ENCODE measurements around the gene F7. TPM values are rescaled to one million over a fixed set of nuclear protein-coding genes. Genes with fewer than 3 reads are reported as not detected.
"Not testable (repeated sequence)": the region's sequence is repeated elsewhere in the genome, so short reads cannot be mapped to it uniquely, and the experiment has no call there.

F7 gene
- total and polyA plus RNA-seq, 2 experiments from 2014 or later, result not detected

DNA sequence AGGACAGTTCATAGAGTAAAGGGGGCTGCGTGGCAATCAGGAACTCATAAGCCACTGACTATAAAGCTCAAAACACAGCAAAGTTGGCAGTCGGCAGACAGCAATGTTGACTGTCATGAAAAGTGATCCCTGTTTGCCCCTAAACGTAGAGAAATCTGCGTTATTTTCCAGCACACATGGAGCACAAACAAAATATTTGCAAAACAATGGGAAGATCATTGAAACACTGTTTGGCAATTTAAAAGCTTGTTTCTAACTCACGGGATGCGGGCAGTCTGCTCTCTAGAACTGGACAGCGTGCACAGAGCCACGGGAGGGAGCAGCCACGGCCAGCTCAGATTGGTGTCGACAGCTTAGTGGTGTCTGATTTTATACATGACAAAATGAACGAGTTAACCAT is 6.4 kb upstream of the F7 start:
- Histone ChIP-seq H3F3A (ENCODE audit: insufficient read depth) (no peaks in the 10 kb centered on the region), H4K20me1 (ENCODE audit: insufficient read depth) (no peaks in the 10 kb centered on the region), H3K9me3 (ENCODE audit: low read depth) (no peaks in the 10 kb centered on the region), H3K27me3 (replicated peaks; ENCODE audit: insufficient read depth) (peaks cover 31% of the 10 kb centered on the region), H2AFZ (no peak overlapping the region), H3K4me1 (ENCODE audit: insufficient read depth) (0 out of 2 replicates have a peak, but pooled peaks cover 7% of the 10 kb centered on the region), H3K79me2 (ENCODE audit: insufficient read depth) (no peaks in the 10 kb centered on the region), H3K4me3 (no peak overlapping the region), H3K27ac (no peak overlapping the region), H3K9ac (no peak overlapping the region), H3K36me3 (ENCODE audit: low read depth) (no peaks in the 10 kb centered on the region), H3K9me2 (ENCODE audit: insufficient read depth) (no peaks in the 10 kb centered on the region), H3K4me2 (ENCODE audit: unreplicated experiment) (no peak overlapping the region)
- TF ChIP-seq EZH2 (IDR thresholded peaks at IDR 0.05; ENCODE audit: insufficient read depth, poor library complexity, severe bottlenecking), result peak; percentile 43
- TF ChIP-seq EZH2phosphoT487 (IDR thresholded peaks at IDR 0.05; ENCODE audit: insufficient read depth, low read depth), result no peak
- in situ Hi-C loops (cut with MboI), result no loop called here
- no peak for DNase-seq
- 38 to 39% methylated on average over 11 of the region's 11 CpGs for WGBS, 2 experiments (ENCODE audit: low coverage in 1 of 2, low lambda C conversion rate in 2 of 2, missing lambda C conversion rate in 2 of 2)

DNA sequence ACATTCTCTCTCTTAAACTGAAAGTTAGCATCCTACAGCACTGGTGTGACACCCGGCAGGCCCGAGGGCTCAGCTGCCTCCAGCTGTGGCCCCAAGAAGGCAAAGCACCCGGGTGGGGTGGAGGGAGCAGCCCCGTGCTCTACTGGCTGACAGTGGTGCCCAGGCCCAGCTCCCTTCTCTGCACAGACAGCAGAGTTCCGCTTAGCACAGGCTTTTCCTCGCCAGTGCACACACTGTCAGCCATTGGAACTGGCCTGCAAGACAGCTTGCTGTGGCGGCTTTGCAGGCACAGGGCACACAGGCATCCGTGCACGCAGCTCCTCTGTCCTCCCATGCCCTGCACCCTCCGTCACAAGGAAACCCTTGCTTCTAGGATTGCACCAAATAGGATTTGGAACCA is 3.3 kb upstream of the F7 start:
- H3K4me2 ChIP-seq (ENCODE audit: unreplicated experiment); H3K36me3 ChIP-seq (ENCODE audit: low read depth); H2AFZ ChIP-seq; H3K4me3 ChIP-seq; H3K9me3 ChIP-seq (ENCODE audit: low read depth); in situ Hi-C loops (cut with MboI); H3K4me1 ChIP-seq (ENCODE audit: insufficient read depth); H3K79me2 ChIP-seq (ENCODE audit: insufficient read depth); H3K9ac ChIP-seq; H4K20me1 ChIP-seq (ENCODE audit: insufficient read depth); DNase-seq; H3K27ac ChIP-seq; H3K9me2 ChIP-seq (ENCODE audit: insufficient read depth); H3F3A ChIP-seq (ENCODE audit: insufficient read depth): not testable (repeated sequence)
- peaks cover 29% of the 10 kb centered on the region for H3K27me3 ChIP-seq (replicated peaks; ENCODE audit: insufficient read depth)
- WGBS, 2 experiments (ENCODE audit: low coverage in 1 of 2, low lambda C conversion rate in 2 of 2, missing lambda C conversion rate in 2 of 2), result 66 to 74% methylated on average over 10 of the region's 10 CpGs

DNA sequence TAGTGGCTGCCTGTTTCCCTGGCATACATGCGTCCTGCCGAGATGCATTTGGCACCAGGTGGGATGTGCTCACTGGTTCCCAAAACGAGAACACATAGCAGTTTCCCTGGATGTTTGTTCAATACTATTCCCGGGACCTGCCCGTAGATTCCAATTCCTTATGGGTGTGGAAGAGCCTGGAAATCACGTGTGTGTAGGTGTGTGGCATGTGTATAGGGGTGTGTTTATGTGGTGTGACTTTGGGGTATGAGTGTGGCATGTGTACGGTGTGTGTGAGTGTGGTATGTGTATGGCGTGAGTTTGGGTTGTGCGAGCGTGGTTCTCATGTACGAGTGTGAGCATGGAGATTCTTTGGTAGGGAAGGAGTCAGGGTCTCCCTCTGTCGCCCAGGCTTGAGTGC is 2.9 kb upstream of the F7 start:
- in situ Hi-C loops (cut with MboI), result no loop called here
- Histone ChIP-seq H3F3A (ENCODE audit: insufficient read depth) (no peaks in the 10 kb centered on the region), H2AFZ (no peak overlapping the region), H3K27ac (no peak overlapping the region), H3K9ac (no peak overlapping the region), H3K36me3 (ENCODE audit: low read depth) (no peaks in the 10 kb centered on the region), H3K79me2 (ENCODE audit: insufficient read depth) (no peaks in the 10 kb centered on the region), H4K20me1 (ENCODE audit: insufficient read depth) (no peaks in the 10 kb centered on the region), H3K27me3 (replicated peaks; ENCODE audit: insufficient read depth) (peaks cover 24% of the 10 kb centered on the region), H3K9me3 (ENCODE audit: low read depth) (no peaks in the 10 kb centered on the region), H3K4me2 (ENCODE audit: unreplicated experiment) (no peak overlapping the region), H3K9me2 (ENCODE audit: insufficient read depth) (no peaks in the 10 kb centered on the region), H3K4me3 (no peak overlapping the region), H3K4me1 (ENCODE audit: insufficient read depth) (0 out of 2 replicates have a peak, but pooled peaks cover 7% of the 10 kb centered on the region)
- WGBS, 2 experiments (ENCODE audit: low coverage in 1 of 2, low lambda C conversion rate in 2 of 2, missing lambda C conversion rate in 2 of 2), result 81 to 85% methylated on average over 12 of the region's 12 CpGs
- no peak for DNase-seq
- TF ChIP-seq EZH2phosphoT487 (IDR thresholded peaks at IDR 0.05; ENCODE audit: insufficient read depth, low read depth) (no peak), EZH2 (IDR thresholded peaks at IDR 0.05; ENCODE audit: insufficient read depth, poor library complexity, severe bottlenecking) (no peak)

DNA sequence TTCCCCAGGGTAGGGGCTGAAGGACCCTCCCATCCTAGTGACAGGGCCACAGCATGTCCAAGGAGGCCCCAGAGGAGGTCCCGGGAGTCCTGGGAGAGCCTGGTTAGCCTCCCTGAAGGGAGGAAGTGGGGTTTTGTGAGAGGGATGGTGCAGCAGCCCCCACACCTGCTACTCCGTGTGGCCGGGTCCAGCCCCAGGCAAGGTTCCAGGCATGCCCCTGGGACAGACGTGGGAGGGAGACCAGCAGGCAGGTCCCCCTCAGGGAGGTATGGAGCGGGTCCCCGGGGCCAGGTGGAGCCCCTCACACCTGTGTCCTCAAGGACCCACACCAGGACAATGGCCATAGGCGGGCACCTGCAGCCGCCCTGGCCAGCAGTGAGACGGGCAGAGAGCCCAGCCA is 1.9 kb upstream of the F7 start:
- in situ Hi-C loops (cut with MboI), result no loop called here
- Histone ChIP-seq H3K27ac (no peak overlapping the region), H3K79me2 (ENCODE audit: insufficient read depth) (no peaks in the 10 kb centered on the region), H3K36me3 (ENCODE audit: low read depth) (no peaks in the 10 kb centered on the region), H3K4me1 (ENCODE audit: insufficient read depth) (no peaks in the 10 kb centered on the region), H2AFZ (no peak overlapping the region), H3K27me3 (replicated peaks; ENCODE audit: insufficient read depth) (peaks cover 17% of the 10 kb centered on the region), H3K4me2 (ENCODE audit: unreplicated experiment) (no peak overlapping the region), H4K20me1 (ENCODE audit: insufficient read depth) (no peaks in the 10 kb centered on the region), H3F3A (ENCODE audit: insufficient read depth) (no peaks in the 10 kb centered on the region), H3K9ac (no peak overlapping the region), H3K9me2 (ENCODE audit: insufficient read depth) (no peaks in the 10 kb centered on the region), H3K9me3 (ENCODE audit: low read depth) (no peaks in the 10 kb centered on the region), H3K4me3 (no peak overlapping the region)
- 74 to 79% methylated on average over 8 to 9 of the region's 9 CpGs for WGBS, 2 experiments (ENCODE audit: low coverage in 1 of 2, low lambda C conversion rate in 2 of 2, missing lambda C conversion rate in 2 of 2)
- no peak for TF ChIP-seq EZH2phosphoT487 (IDR thresholded peaks at IDR 0.05; ENCODE audit: insufficient read depth, low read depth)
- DNase-seq, result no peak

DNA sequence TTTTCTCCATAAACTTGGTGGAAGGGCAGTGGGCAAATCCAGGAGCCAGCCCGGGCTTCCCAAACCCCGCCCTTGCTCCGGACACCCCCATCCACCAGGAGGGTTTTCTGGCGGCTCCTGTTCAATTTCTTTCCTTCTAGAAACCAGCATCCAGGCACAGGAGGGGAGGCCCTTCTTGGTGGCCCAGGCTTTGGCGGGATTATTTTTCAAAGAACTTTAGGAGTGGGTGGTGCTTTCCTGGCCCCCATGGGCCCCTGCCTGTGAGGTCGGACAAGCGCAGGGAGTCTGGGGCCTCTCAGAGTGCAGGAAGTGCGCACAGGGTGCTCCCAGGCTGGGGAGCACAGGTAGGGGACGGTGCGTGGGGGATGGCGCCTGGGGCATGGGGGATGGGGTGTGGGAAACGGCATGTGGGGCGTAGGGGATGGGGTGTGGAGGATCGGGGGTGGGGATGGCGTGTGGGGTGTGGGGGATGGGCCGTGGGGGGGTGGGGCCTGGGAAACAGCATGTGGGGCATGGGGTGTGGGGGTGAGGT is 396 bp downstream of the F7 start:
- no peak overlapping the region for H2AFZ ChIP-seq

More for the DNA sequence above, 396 bp downstream of the F7 start:
- no peaks in the 10 kb centered on the region for H3K9me3 ChIP-seq (ENCODE audit: low read depth)
- no peaks in the 10 kb centered on the region for H3F3A ChIP-seq (ENCODE audit: insufficient read depth)
- H4K20me1 ChIP-seq (ENCODE audit: insufficient read depth), result no peaks in the 10 kb centered on the region
- in situ Hi-C loops (cut with MboI), result no loop called here
- H3K27me3 ChIP-seq (replicated peaks; ENCODE audit: insufficient read depth), result peaks cover 7% of the 10 kb centered on the region; the same call in 1 of the 2 replicates
- no peak overlapping the region for H3K27ac ChIP-seq
- H3K9me2 ChIP-seq (ENCODE audit: insufficient read depth), result no peaks in the 10 kb centered on the region
- WGBS, 2 experiments (ENCODE audit: low coverage in 1 of 2, low lambda C conversion rate in 2 of 2, missing lambda C conversion rate in 2 of 2), result 51 to 59% methylated on average over 8 to 16 of the region's 16 CpGs
- H3K36me3 ChIP-seq (ENCODE audit: low read depth), result no peaks in the 10 kb centered on the region
- no peak overlapping the region for H3K4me3 ChIP-seq
- H3K9ac ChIP-seq, result no peak overlapping the region
- TF ChIP-seq EZH2phosphoT487 (IDR thresholded peaks at IDR 0.05; ENCODE audit: insufficient read depth, low read depth) (no peak), EZH2 (IDR thresholded peaks at IDR 0.05; ENCODE audit: insufficient read depth, poor library complexity, severe bottlenecking) (no peak)
- no peaks in the 10 kb centered on the region for H3K4me1 ChIP-seq (ENCODE audit: insufficient read depth)
- DNase-seq, result no peak
- no peaks in the 10 kb centered on the region for H3K79me2 ChIP-seq (ENCODE audit: insufficient read depth)
- no peak overlapping the region for H3K4me2 ChIP-seq (ENCODE audit: unreplicated experiment)
